Measurements from ENCODE around the gene FAM184A. TPM values are rescaled to one million over a fixed set of nuclear protein-coding genes. Genes with fewer than 3 reads are reported as not detected.
A peak's percentile ranks its signal among the peaks of the same experiment; 100 is the strongest.

FAM184A gene
- total RNA-seq, 4 donors from 2014 or later: 19.3 to 37.1 (median 21.3) TPM

GRCh38 chr6:119077643-119078375, 655 bp downstream of the FAM184A start:
- Histone ChIP-seq H3K4me3 (replicated peaks in 1 of 3) (peak overlapping the region; percentile 67 to 89 (median 75)), H3K36me3 (no peaks in the 10 kb centered on the region), H3K27me3 (no peaks in the 10 kb centered on the region), H3K27ac (peak overlapping the region; percentile 81 to 94 (median 89)), H3K4me1 (peaks cover 9 to 34% of the 10 kb centered on the region in 2 donors), H3K9me3 (no peaks in the 10 kb centered on the region)
- peak in 1 of 2 donors; percentile 16 for TF ChIP-seq POLR2A (IDR thresholded peaks at IDR 0.05)
- peak in 5 of 6 experiments; percentile 9 to 45 (median 37) for TF ChIP-seq CTCF (IDR thresholded peaks at IDR 0.05)
- 1 to 3% methylated on average over 26 to 39 of the region's 43 CpGs for WGBS, 2 donors
- intact Hi-C loops (cut with DNase I): loop anchor here (10.0 kb wide), 1 partner anchor 183 kb away; the partner anchor contains the start of gene ASF1A
- peak; percentile 64 to 72 for DNase-seq

- Histone ChIP-seq H3K27me3 (no peaks in the 10 kb centered on the region), H3K27ac (peak overlapping the region in 2 of 3 donors; percentile 89 to 94), H3K4me3 (replicated peaks in 1 of 3) (peak overlapping the region in 1 of 3 donors; percentile 89), H3K9me3 (no peaks in the 10 kb centered on the region), H3K36me3 (no peaks in the 10 kb centered on the region), H3K4me1 (peaks cover 14 to 37% of the 10 kb centered on the region in 2 donors)
- no peak for DNase-seq
- intact Hi-C loops (cut with DNase I): loop anchor here (10.0 kb wide), 1 partner anchor 183 kb away; the partner anchor contains the start of gene ASF1A
- TF ChIP-seq CTCF (IDR thresholded peaks at IDR 0.05) (no peak), POLR2A (IDR thresholded peaks at IDR 0.05) (no peak)
- WGBS, 2 donors: 32 to 33% methylated on average over 3 of the region's 3 CpGs
Observed at GRCh38 chr6:119077391-119077642, 1.1 kb downstream of the FAM184A start.

GRCh38 chr6:119076576-119077390, 1.7 kb downstream of the FAM184A start:
- no peak for DNase-seq
- no peaks in the 10 kb centered on the region for H3K9me3 ChIP-seq
- H3K27ac ChIP-seq: peak overlapping the region in 2 of 3 donors; percentile 89 to 94
- TF ChIP-seq CTCF (IDR thresholded peaks at IDR 0.05) (no peak), POLR2A (IDR thresholded peaks at IDR 0.05) (no peak)
- H3K36me3 ChIP-seq: no peaks in the 10 kb centered on the region
- no peaks in the 10 kb centered on the region for H3K27me3 ChIP-seq
- H3K4me1 ChIP-seq: peaks cover 17 to 37% of the 10 kb centered on the region in 2 donors
- intact Hi-C loops (cut with DNase I): loop anchor here (10.0 kb wide), 1 partner anchor 182 kb away; the partner anchor contains the start of gene ASF1A
- H3K4me3 ChIP-seq (replicated peaks in 1 of 3): no peak overlapping the region
- 60 to 64% methylated on average over 7 of the region's 7 CpGs for WGBS, 2 donors

GRCh38 chr6:119076173-119076572, 2.3 kb downstream of the FAM184A start:
- Histone ChIP-seq H3K4me3 (replicated peaks in 1 of 3) (no peak overlapping the region), H3K27me3 (no peaks in the 10 kb centered on the region), H3K36me3 (no peaks in the 10 kb centered on the region), H3K4me1 (peaks cover 17 to 37% of the 10 kb centered on the region in 2 donors), H3K27ac (peak overlapping the region; percentile 6 to 94 (median 89)), H3K9me3 (no peaks in the 10 kb centered on the region)
- intact Hi-C loops (cut with DNase I): loop anchor here (10.0 kb wide), 1 partner anchor 181 kb away; the partner anchor contains the start of gene ASF1A
- 27 to 38% methylated on average over 5 of the region's 5 CpGs for WGBS, 2 donors
- no peak for TF ChIP-seq CTCF (IDR thresholded peaks at IDR 0.05)
- TF ChIP-seq POLR2A (IDR thresholded peaks at IDR 0.05): peak in 1 of 2 donors; percentile 50
- DNase-seq: no peak
